Hematopoietic multipotent progenitor cell treated with erythropoietin and hydrocortisone succinate and interleukin-3 and kit ligand, for 4 days (in vitro differentiated cells): ENCODE results near the gene ZIC1.

Experiments
- DNase-seq: peaks from one replicate; pipeline ENCODE4 v3.0.0-alpha.2; 2015

ZIC1 gene

GRCh38 chr3:147424581-147425387, 15.6 kb downstream of the ZIC1 start:
- no peak for DNase-seq

GRCh38 chr3:147425388-147425850, 16.3 kb downstream of the ZIC1 start:
- DNase-seq: no peak

GRCh38 chr3:147426931-147427330, 17.8 kb downstream of the ZIC1 start:
- DNase-seq: no peak

- DNase-seq: no peak
Measured at GRCh38 chr3:147427746-147428145, 18.6 kb downstream of the ZIC1 start.

GRCh38 chr3:147428326-147428725, 19.2 kb downstream of the ZIC1 start:
- no peak for DNase-seq

- no peak for DNase-seq
Measured at GRCh38 chr3:147428754-147429153, 19.6 kb downstream of the ZIC1 start.

- DNase-seq: no peak
Measured at GRCh38 chr3:147431751-147432150, 22.6 kb downstream of the ZIC1 start.

GRCh38 chr3:147447224-147447623, 38.1 kb downstream of the ZIC1 start:
- no peak for DNase-seq

- DNase-seq: no peak
Measured at GRCh38 chr3:147449669-147450068, 40.5 kb downstream of the ZIC1 start.

- DNase-seq: no peak
Measured at GRCh38 chr3:147458995-147459704, 50.0 kb downstream of the ZIC1 start.

GRCh38 chr3:147462856-147463255, 53.7 kb downstream of the ZIC1 start:
- no peak for DNase-seq
